WTC11 (cell line): ENCODE results near the gene HOXD8. TPM values are rescaled to one million over a fixed set of nuclear protein-coding genes. Genes with fewer than 3 reads are reported as not detected.

Experiments used
- ATAC-seq: fragments of 200-7000 bp; cut with Tn5 transposase; 2 replicates; pipeline ENCODE4 v1.10.0; 2021; ENCODE audit warnings: mild to moderate bottlenecking, moderate library complexity
- CTCF ChIA-PET: fragments of 300-600 bp; sonication (Branson Sonifier 250); formaldehyde crosslinking; loops from one replicate; lab custom pipeline; 2021; ENCODE audit warnings: antibody characterized with exemption; lab: Charles Lee
- POLR2A ChIA-PET: fragments of 350-600 bp; sonication (Branson Sonifier 250); formaldehyde crosslinking; loops from one replicate; lab custom pipeline; 2021; ENCODE audit warnings: antibody characterized with exemption; lab: Charles Lee
- DNase-seq: peaks from one replicate; pipeline ENCODE4 v3.0.0; 2021; ENCODE audit warnings: low spot score
- H3K27ac Mint-ChIP-seq: 2 replicates; pipeline ENCODE4 v1.8.0; 2021; ENCODE audit warnings: mixed read lengths
- H3K27me3 Mint-ChIP-seq: 2 replicates; pipeline ENCODE4 v1.8.0; 2021; ENCODE audit warnings: low read depth, mild to moderate bottlenecking, moderate library complexity, mixed read lengths
- H3K36me3 Mint-ChIP-seq: 2 replicates; pipeline ENCODE4 v1.8.0; 2021; ENCODE audit warnings: mixed read lengths
- H3K4me1 Mint-ChIP-seq: 2 replicates; pipeline ENCODE4 v1.8.0; 2022; ENCODE audit warnings: mixed read lengths
- H3K4me3 Mint-ChIP-seq: 2 replicates; pipeline ENCODE4 v1.8.0; 2021; ENCODE audit warnings: mild to moderate bottlenecking, moderate library complexity, mixed read lengths
- H3K9me3 Mint-ChIP-seq: 2 replicates; pipeline ENCODE4 v1.8.0; 2021; ENCODE audit warnings: mixed read lengths
- CDX4 ChIP-seq: fragments of 250-450 bp; sonication (Bioruptor Pico); IDR thresholded peaks from 2 replicates; pipeline ENCODE4 v1.9.0; 2021; ENCODE audit warnings: moderate library complexity, mild to moderate bottlenecking, inconsistent platforms, borderline replicate concordance
- E2F1 ChIP-seq: sonication (generic); formaldehyde crosslinking; IDR thresholded peaks from 2 replicates; pipeline ENCODE4 v1.8.0; 2022; ENCODE audit warnings: mild to moderate bottlenecking, missing genetic modification reagents
- ELF4 ChIP-seq: sonication (generic); formaldehyde crosslinking; IDR thresholded peaks from 2 replicates; pipeline ENCODE4 v1.8.1; 2022; ENCODE audit warnings: low read depth, mild to moderate bottlenecking, moderate library complexity, missing genetic modification reagents
- FOXJ3 ChIP-seq: sonication (generic); formaldehyde crosslinking; IDR thresholded peaks from 2 replicates; pipeline ENCODE4 v1.9.0; 2021; ENCODE audit warnings: missing genetic modification reagents, mild to moderate bottlenecking, borderline replicate concordance
- FOXK1 ChIP-seq: sonication (generic); formaldehyde crosslinking; IDR thresholded peaks from 2 replicates; pipeline ENCODE4 v1.8.0; 2022; ENCODE audit warnings: mild to moderate bottlenecking, moderate library complexity, missing genetic modification reagents
- JAZF1 ChIP-seq: fragments of 250-450 bp; sonication (Bioruptor Pico); IDR thresholded peaks from 2 replicates; pipeline ENCODE4 v1.9.0; 2021; ENCODE audit warnings: moderate library complexity, mild to moderate bottlenecking, inconsistent platforms
- NFATC4 ChIP-seq: fragments of 250-450 bp; sonication (Bioruptor Pico); IDR thresholded peaks from 2 replicates; pipeline ENCODE4 v1.9.0; 2021; ENCODE audit warnings: mild to moderate bottlenecking
- RORB ChIP-seq: fragments of 250-450 bp; sonication (Bioruptor Pico); IDR thresholded peaks from 2 replicates; pipeline ENCODE4 v1.9.0; 2021; ENCODE audit warnings: mild to moderate bottlenecking
- TCF7 ChIP-seq: sonication (generic); formaldehyde crosslinking; IDR thresholded peaks from 2 replicates; pipeline ENCODE4 v1.8.0; 2022; ENCODE audit warnings: mild to moderate bottlenecking, low read depth, missing genetic modification reagents, moderate library complexity
- TP53 ChIP-seq: sonication (generic); formaldehyde crosslinking; IDR thresholded peaks from 2 replicates; pipeline ENCODE4 v1.8.1; 2023; ENCODE audit warnings: mild to moderate bottlenecking, missing genetic modification reagents
- ZNF121 ChIP-seq: sonication (generic); formaldehyde crosslinking; IDR thresholded peaks from 2 replicates; pipeline ENCODE4 v1.8.0; 2023; ENCODE audit warnings: missing genetic modification reagents
- ZNF138 ChIP-seq: sonication (generic); formaldehyde crosslinking; conservative IDR thresholded peaks from 2 replicates; pipeline ENCODE4 v1.8.1; 2022; ENCODE audit warnings: mild to moderate bottlenecking, moderate library complexity, missing genetic modification reagents
- ZNF281 ChIP-seq: sonication (generic); formaldehyde crosslinking; IDR thresholded peaks from 2 replicates; pipeline ENCODE4 v1.8.0; 2023; ENCODE audit warnings: mild to moderate bottlenecking, missing genetic modification reagents
- ZNF317 ChIP-seq: sonication (generic); formaldehyde crosslinking; IDR thresholded peaks from 2 replicates; pipeline ENCODE4 v1.8.1; 2023; ENCODE audit warnings: low read depth, mild to moderate bottlenecking, moderate library complexity, missing genetic modification reagents, borderline replicate concordance
- ZSCAN18 ChIP-seq: fragments of 250-450 bp; sonication (Bioruptor Pico); IDR thresholded peaks from 2 replicates; pipeline ENCODE4 v2.1.2; 2022; ENCODE audit warnings: mild to moderate bottlenecking, moderate library complexity
- total RNA-seq: library from RNA; stranded (reverse); gene quantifications from 3 replicates; pipeline ENCODE4 v1.2.3, GENCODE V29; 2021
- TF ChIP-seq, protein P1 (sequence below): fragments of 200-600 bp; IDR thresholded peaks from 2 replicates; pipeline ENCODE4 v1.8.0; 2022; ENCODE audit warnings: antibody characterized with exemption
- TF ChIP-seq, protein P2 (sequence below): sonication (generic); formaldehyde crosslinking; IDR thresholded peaks from 2 replicates; pipeline ENCODE4 v1.8.1; 2022; ENCODE audit warnings: mild to moderate bottlenecking, moderate library complexity, missing genetic modification reagents
- TF ChIP-seq, protein P3 (sequence below): sonication (generic); formaldehyde crosslinking; IDR thresholded peaks from 2 replicates; pipeline ENCODE4 v1.8.1; 2023; ENCODE audit warnings: mild to moderate bottlenecking, missing genetic modification reagents

The HOXD8 gene
- total RNA-seq, 1 experiment from 2014 or later, result not detected

GRCh38 chr2:176125772-176126054 is 3.8 kb upstream of the HOXD8 start:
- H3K4me1 Mint-ChIP-seq, result peaks cover 21% of the 10 kb centered on the region
- H3K36me3 Mint-ChIP-seq, result peaks cover 2% of the 10 kb centered on the region; the same call in 1 of the 2 replicates
- ChIA-PET POLR2A (interaction anchor here (0.7 kb wide), 1 partner anchor 512 kb away, joined by 6 read pairs; no protein-coding TSS in a partner anchor), CTCF (interaction anchor here (0.6 to 2.1 kb wide), 5 partner anchors 14 to 522 kb away, joined by 3 to 14 read pairs (median 4); no protein-coding TSS in a partner anchor)
- no peak overlapping the region for H3K4me3 Mint-ChIP-seq
- no peaks in the 10 kb centered on the region for H3K9me3 Mint-ChIP-seq
- DNase-seq (no peak), ATAC-seq (no peak)
- H3K27me3 Mint-ChIP-seq, result peaks cover 98% of the 10 kb centered on the region
- TF ChIP-seq TP53 (CRISPR knock-in tag) (no peak), ZNF317 (CRISPR knock-in tag) (no peak), ELF4 (no peak), NFATC4 (CRISPR knock-in tag) (no peak), TCF7 (no peak)
- TF ChIP-seq, all 79 proteins: peak for 0
- no peak overlapping the region for H3K27ac Mint-ChIP-seq

GRCh38 chr2:176126929-176127773 is 2.4 kb upstream of the HOXD8 start:
- H3K36me3 Mint-ChIP-seq, result peaks cover 2% of the 10 kb centered on the region; the same call in 1 of the 2 replicates
- CTCF ChIA-PET, result interaction anchor here (0.6 to 3.2 kb wide), 17 partner anchors 9 to 1034 kb away, joined by 3 to 21 read pairs (median 4); no protein-coding TSS in a partner anchor
- H3K27ac Mint-ChIP-seq, result no peak overlapping the region
- H3K27me3 Mint-ChIP-seq, result peaks cover 98% of the 10 kb centered on the region
- ATAC-seq (no peak), DNase-seq (peak; percentile 69)
- no peak overlapping the region for H3K4me3 Mint-ChIP-seq
- TF ChIP-seq RORB, result no peak
- TF ChIP-seq, protein P1, sequence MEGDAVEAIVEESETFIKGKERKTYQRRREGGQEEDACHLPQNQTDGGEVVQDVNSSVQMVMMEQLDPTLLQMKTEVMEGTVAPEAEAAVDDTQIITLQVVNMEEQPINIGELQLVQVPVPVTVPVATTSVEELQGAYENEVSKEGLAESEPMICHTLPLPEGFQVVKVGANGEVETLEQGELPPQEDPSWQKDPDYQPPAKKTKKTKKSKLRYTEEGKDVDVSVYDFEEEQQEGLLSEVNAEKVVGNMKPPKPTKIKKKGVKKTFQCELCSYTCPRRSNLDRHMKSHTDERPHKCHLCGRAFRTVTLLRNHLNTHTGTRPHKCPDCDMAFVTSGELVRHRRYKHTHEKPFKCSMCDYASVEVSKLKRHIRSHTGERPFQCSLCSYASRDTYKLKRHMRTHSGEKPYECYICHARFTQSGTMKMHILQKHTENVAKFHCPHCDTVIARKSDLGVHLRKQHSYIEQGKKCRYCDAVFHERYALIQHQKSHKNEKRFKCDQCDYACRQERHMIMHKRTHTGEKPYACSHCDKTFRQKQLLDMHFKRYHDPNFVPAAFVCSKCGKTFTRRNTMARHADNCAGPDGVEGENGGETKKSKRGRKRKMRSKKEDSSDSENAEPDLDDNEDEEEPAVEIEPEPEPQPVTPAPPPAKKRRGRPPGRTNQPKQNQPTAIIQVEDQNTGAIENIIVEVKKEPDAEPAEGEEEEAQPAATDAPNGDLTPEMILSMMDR, result peak; percentile 82
- peaks cover 23% of the 10 kb centered on the region for H3K4me1 Mint-ChIP-seq
- POLR2A ChIA-PET, result no interaction called here
- no peaks in the 10 kb centered on the region for H3K9me3 Mint-ChIP-seq

DNA sequence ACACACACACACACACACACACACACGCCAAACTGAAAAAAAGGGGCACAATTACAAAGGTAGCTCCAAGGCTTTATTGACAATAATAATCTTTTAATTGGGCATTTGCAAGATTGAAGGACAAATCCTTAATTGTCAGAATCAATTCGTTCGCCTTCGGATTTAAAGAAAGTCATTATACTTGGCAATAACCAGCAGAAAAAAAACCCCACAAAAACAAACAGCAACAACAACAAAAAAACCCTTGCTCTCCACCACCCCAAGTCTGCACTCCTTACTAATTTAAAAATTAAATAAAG is 1.8 kb upstream of the HOXD8 start:
- ChIA-PET CTCF (interaction anchor here (0.7 to 3.2 kb wide), 11 partner anchors 9 to 1034 kb away, joined by 3 to 21 read pairs (median 7); no protein-coding TSS in a partner anchor), POLR2A (no interaction called here)
- ATAC-seq (no peak), DNase-seq (no peak)
- TF ChIP-seq TP53 (CRISPR knock-in tag) (no peak), FOXK1 (CRISPR knock-in tag) (no peak), FOXJ3 (CRISPR knock-in tag) (no peak), ZNF138 (CRISPR knock-in tag) (no peak), CDX4 (CRISPR knock-in tag) (no peak), ZNF121 (CRISPR knock-in tag) (no peak), ZSCAN18 (no peak), E2F1 (CRISPR knock-in tag) (no peak), ZNF281 (no peak), JAZF1 (CRISPR knock-in tag) (no peak)
- TF ChIP-seq, protein P1, result no peak
- TF ChIP-seq, protein P2, sequence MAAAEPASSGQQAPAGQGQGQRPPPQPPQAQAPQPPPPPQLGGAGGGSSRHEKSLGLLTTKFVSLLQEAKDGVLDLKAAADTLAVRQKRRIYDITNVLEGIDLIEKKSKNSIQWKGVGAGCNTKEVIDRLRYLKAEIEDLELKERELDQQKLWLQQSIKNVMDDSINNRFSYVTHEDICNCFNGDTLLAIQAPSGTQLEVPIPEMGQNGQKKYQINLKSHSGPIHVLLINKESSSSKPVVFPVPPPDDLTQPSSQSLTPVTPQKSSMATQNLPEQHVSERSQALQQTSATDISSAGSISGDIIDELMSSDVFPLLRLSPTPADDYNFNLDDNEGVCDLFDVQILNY (CRISPR knock-in tag), result no peak
- TF ChIP-seq, protein P3, sequence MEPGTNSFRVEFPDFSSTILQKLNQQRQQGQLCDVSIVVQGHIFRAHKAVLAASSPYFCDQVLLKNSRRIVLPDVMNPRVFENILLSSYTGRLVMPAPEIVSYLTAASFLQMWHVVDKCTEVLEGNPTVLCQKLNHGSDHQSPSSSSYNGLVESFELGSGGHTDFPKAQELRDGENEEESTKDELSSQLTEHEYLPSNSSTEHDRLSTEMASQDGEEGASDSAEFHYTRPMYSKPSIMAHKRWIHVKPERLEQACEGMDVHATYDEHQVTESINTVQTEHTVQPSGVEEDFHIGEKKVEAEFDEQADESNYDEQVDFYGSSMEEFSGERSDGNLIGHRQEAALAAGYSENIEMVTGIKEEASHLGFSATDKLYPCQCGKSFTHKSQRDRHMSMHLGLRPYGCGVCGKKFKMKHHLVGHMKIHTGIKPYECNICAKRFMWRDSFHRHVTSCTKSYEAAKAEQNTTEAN, result no peak
- Mint-ChIP-seq H3K9me3 (no peaks in the 10 kb centered on the region), H3K36me3 (peaks cover 4% of the 10 kb centered on the region; the same call in 1 of the 2 replicates), H3K4me3 (0 out of 2 replicates have a peak overlapping the region, but pooled peaks have one; percentile 59), H3K27ac (no peak overlapping the region), H3K4me1 (peaks cover 27% of the 10 kb centered on the region), H3K27me3 (peaks cover 98% of the 10 kb centered on the region)
